ENCODE results near the gene FAXC. TPM values are rescaled to one million over a fixed set of nuclear protein-coding genes. Genes with fewer than 3 reads are reported as not detected.
A peak's percentile ranks its signal among the peaks of the same experiment; 100 is the strongest.

Gene FAXC
- total RNA-seq, 1 experiment from 2014 or later = 1.5 TPM

DNA sequence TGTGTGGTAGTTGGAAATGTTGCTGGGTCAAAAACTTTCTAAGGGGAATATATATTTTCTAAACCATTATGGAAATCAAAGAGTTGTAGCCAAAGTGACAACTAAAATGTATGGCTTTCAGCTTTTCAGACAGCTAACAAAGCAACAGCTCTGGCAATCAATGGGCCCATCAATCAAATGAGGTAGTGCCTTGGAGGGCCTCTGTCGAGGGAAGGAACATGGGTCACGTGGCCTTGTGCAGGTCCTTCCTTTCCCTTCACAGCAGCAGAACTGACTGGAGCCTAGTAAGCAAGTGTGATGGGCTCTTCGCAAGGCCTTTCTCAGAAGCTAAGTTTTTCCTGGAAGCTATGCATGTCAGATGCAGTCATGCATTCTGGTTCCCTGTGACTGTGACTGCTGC, 17.9 kb downstream of the FAXC start:
- Mint-ChIP-seq H3K9me3 (ENCODE audit: low read depth, unreplicated experiment) (no peaks in the 10 kb centered on the region), H3K36me3 (ENCODE audit: insufficient read depth, unreplicated experiment) (no peaks in the 10 kb centered on the region), H3K27ac (ENCODE audit: unreplicated experiment) (no peak overlapping the region), H3K27me3 (ENCODE audit: unreplicated experiment) (no peaks in the 10 kb centered on the region), H3K4me3 (ENCODE audit: low read depth, unreplicated experiment) (no peak overlapping the region), H3K4me1 (ENCODE audit: low read depth, unreplicated experiment) (no peaks in the 10 kb centered on the region)
- no peak for TF ChIP-seq CTCF (IDR thresholded peaks at IDR 0.05; ENCODE audit: unreplicated experiment)
- CTCF ChIA-PET = no interaction called here
- intact Hi-C loops (cut with micrococcal nuclease; ENCODE audit: unreplicated experiment) = loop anchor here (2.0 kb wide), 1 partner anchor 491 kb away; no protein-coding TSS in a partner anchor
- DNase-seq = no peak
- no TSS peak for BruUV-seq (replicated peaks)

DNA sequence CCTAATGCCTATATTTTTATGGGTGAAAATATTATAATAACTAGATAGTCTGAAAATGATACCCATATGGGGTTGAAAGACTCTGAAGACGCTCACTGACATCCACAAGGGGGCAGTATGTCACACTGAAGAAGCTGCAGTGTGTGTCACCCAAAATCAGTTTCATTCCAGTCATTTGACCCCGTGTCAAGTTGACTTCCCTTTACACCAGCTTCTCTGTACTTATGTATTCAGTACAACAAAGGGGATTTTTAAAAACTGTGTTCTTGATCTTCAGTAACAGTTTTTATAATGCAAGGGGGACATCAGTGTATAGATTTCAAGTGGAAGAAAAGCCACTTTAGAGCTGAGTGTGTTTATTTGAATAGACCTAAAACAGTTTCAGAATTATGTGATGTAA, 19.3 kb downstream of the FAXC start:
- DNase-seq = peak; percentile 52
- Mint-ChIP-seq H3K36me3 (ENCODE audit: insufficient read depth, unreplicated experiment) (no peaks in the 10 kb centered on the region), H3K4me1 (ENCODE audit: low read depth, unreplicated experiment) (no peaks in the 10 kb centered on the region), H3K27ac (ENCODE audit: unreplicated experiment) (no peak overlapping the region), H3K9me3 (ENCODE audit: low read depth, unreplicated experiment) (no peaks in the 10 kb centered on the region), H3K27me3 (ENCODE audit: unreplicated experiment) (no peaks in the 10 kb centered on the region), H3K4me3 (ENCODE audit: low read depth, unreplicated experiment) (no peak overlapping the region)
- peak; percentile 66 for TF ChIP-seq CTCF (IDR thresholded peaks at IDR 0.05; ENCODE audit: unreplicated experiment)
- no TSS peak for BruUV-seq (replicated peaks)
- CTCF ChIA-PET = interaction anchor here (0.5 to 1.3 kb wide), 5 partner anchors 14 to 102 kb away, joined by 3 to 4 read pairs (median 3); partner anchors contain the start of gene COQ3
- intact Hi-C loops (cut with micrococcal nuclease; ENCODE audit: unreplicated experiment) = loop anchor here (1.0 to 2.0 kb wide), 2 partner anchors 95 to 493 kb away; partner anchors contain the start of gene PNISR

GRCh38 chr6:99324996-99325395, 24.5 kb downstream of the FAXC start:
- TF ChIP-seq CTCF (IDR thresholded peaks at IDR 0.05; ENCODE audit: unreplicated experiment) = no peak
- CTCF ChIA-PET = no interaction called here
- Mint-ChIP-seq H3K27ac (ENCODE audit: unreplicated experiment) (no peak overlapping the region), H3K36me3 (ENCODE audit: insufficient read depth, unreplicated experiment) (no peaks in the 10 kb centered on the region), H3K4me1 (ENCODE audit: low read depth, unreplicated experiment) (no peaks in the 10 kb centered on the region), H3K27me3 (ENCODE audit: unreplicated experiment) (no peaks in the 10 kb centered on the region), H3K4me3 (ENCODE audit: low read depth, unreplicated experiment) (no peak overlapping the region), H3K9me3 (ENCODE audit: low read depth, unreplicated experiment) (no peaks in the 10 kb centered on the region)
- intact Hi-C loops (cut with micrococcal nuclease; ENCODE audit: unreplicated experiment) = no loop called here
- no TSS peak for BruUV-seq (replicated peaks)
- DNase-seq = no peak

- CTCF ChIA-PET = no interaction called here
- Mint-ChIP-seq H3K27me3 (ENCODE audit: unreplicated experiment) (peaks cover 13% of the 10 kb centered on the region), H3K36me3 (ENCODE audit: insufficient read depth, unreplicated experiment) (no peaks in the 10 kb centered on the region), H3K9me3 (ENCODE audit: low read depth, unreplicated experiment) (no peaks in the 10 kb centered on the region), H3K4me1 (ENCODE audit: low read depth, unreplicated experiment) (no peaks in the 10 kb centered on the region), H3K27ac (ENCODE audit: unreplicated experiment) (no peak overlapping the region), H3K4me3 (ENCODE audit: low read depth, unreplicated experiment) (no peak overlapping the region)
- no peak for TF ChIP-seq CTCF (IDR thresholded peaks at IDR 0.05; ENCODE audit: unreplicated experiment)
- DNase-seq = no peak
- intact Hi-C loops (cut with micrococcal nuclease; ENCODE audit: unreplicated experiment) = no loop called here
- no TSS peak for BruUV-seq (replicated peaks)
These were observed 30.9 kb downstream of the FAXC start for GRCh38 chr6:99318566-99318965.

Data from Calu3 (cell line).